HL-60 (cell line): ENCODE measurements around the gene TMEM63C.
A peak's percentile ranks its signal among the peaks of the same experiment; 100 is the strongest.

Source experiments
- DNase-seq, 2 experiments: peaks; one replicate each; pipeline ENCODE4 v3.0.0-alpha.2; 2010 to 2020; ENCODE audit warnings: low read depth in 1 of 2, low spot score in 1 of 2
- H3K27ac ChIP-seq: fragments of 250-450 bp; sonication (Bioruptor Pico); replicated peaks from 2 replicates; pipeline ENCODE4 v1.5.1; 2020; ENCODE audit warnings: mild to moderate bottlenecking, moderate library complexity
- H3K27me3 ChIP-seq: fragments of 250-450 bp; sonication (Bioruptor Pico); 2 replicates; pipeline ENCODE4 v1.5.1; 2021; ENCODE audit warnings: mild to moderate bottlenecking, moderate library complexity; ENCODE audit not compliant: insufficient read depth, poor library complexity, severe bottlenecking
- H3K4me3 ChIP-seq: replicated peaks from 2 replicates; pipeline ENCODE4 v1.5.1; 2011; ENCODE audit warnings: mild to moderate bottlenecking, control low read depth, low read length; ENCODE audit not compliant: insufficient read depth
- CTCF ChIP-seq: IDR thresholded peaks from one replicate; pipeline ENCODE4 v1.5.1; 2011; ENCODE audit warnings: low read length, control low read depth, inconsistent platforms; ENCODE audit not compliant: insufficient read depth
- GABPA ChIP-seq: IDR thresholded peaks from 2 replicates; pipeline ENCODE4 v1.6.1; 2012; ENCODE audit warnings: low read depth
- POLR2AphosphoS5 ChIP-seq: IDR thresholded peaks from 2 replicates; pipeline ENCODE4 v1.6.1; 2012; ENCODE audit warnings: low read depth
- SPI1 ChIP-seq: IDR thresholded peaks from 2 replicates; pipeline ENCODE4 v1.6.1; 2012; ENCODE audit warnings: low read depth, mild to moderate bottlenecking, borderline replicate concordance
- TF ChIP-seq, protein P1 (sequence below): IDR thresholded peaks from 2 replicates; pipeline ENCODE4 v1.6.1; 2012; ENCODE audit warnings: low read depth; ENCODE audit not compliant: insufficient replicate concordance

The TMEM63C gene

GRCh38 chr14:77272261-77272660 lies 90.7 kb downstream of the TMEM63C start:
- no peak for DNase-seq
- TF ChIP-seq, protein P1, sequence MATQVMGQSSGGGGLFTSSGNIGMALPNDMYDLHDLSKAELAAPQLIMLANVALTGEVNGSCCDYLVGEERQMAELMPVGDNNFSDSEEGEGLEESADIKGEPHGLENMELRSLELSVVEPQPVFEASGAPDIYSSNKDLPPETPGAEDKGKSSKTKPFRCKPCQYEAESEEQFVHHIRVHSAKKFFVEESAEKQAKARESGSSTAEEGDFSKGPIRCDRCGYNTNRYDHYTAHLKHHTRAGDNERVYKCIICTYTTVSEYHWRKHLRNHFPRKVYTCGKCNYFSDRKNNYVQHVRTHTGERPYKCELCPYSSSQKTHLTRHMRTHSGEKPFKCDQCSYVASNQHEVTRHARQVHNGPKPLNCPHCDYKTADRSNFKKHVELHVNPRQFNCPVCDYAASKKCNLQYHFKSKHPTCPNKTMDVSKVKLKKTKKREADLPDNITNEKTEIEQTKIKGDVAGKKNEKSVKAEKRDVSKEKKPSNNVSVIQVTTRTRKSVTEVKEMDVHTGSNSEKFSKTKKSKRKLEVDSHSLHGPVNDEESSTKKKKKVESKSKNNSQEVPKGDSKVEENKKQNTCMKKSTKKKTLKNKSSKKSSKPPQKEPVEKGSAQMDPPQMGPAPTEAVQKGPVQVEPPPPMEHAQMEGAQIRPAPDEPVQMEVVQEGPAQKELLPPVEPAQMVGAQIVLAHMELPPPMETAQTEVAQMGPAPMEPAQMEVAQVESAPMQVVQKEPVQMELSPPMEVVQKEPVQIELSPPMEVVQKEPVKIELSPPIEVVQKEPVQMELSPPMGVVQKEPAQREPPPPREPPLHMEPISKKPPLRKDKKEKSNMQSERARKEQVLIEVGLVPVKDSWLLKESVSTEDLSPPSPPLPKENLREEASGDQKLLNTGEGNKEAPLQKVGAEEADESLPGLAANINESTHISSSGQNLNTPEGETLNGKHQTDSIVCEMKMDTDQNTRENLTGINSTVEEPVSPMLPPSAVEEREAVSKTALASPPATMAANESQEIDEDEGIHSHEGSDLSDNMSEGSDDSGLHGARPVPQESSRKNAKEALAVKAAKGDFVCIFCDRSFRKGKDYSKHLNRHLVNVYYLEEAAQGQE = no peak
- TF ChIP-seq POLR2AphosphoS5 (no peak), GABPA (no peak), CTCF (no peak), SPI1 (no peak)
- Histone ChIP-seq H3K4me3 (no peak overlapping the region), H3K27ac (no peak overlapping the region), H3K27me3 (peaks cover 6% of the 10 kb centered on the region)

DNA sequence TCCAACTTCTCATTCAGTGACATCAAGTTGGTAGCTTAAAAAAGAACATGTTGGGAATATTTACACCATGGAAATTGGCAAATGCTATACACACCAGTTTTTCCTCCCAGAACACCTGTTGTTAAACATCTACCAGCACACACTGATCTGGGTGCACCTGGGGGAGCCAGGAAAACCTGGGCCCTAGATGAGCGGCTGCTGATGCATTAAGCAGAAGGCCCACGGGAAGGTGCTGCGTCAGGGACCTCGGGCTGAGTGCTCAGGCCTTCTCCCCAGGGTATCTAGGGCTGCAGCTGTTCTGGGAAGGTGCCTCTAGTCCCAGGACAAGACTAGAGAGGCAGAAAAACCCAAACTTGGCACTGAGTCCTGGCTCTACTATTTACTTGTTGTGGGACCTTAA lies 92.2 kb downstream of the TMEM63C start:
- H3K27ac ChIP-seq = no peak overlapping the region
- peaks cover 6% of the 10 kb centered on the region for H3K27me3 ChIP-seq
- H3K4me3 ChIP-seq = no peak overlapping the region
- DNase-seq = no peak
- no peak for TF ChIP-seq GABPA

DNA sequence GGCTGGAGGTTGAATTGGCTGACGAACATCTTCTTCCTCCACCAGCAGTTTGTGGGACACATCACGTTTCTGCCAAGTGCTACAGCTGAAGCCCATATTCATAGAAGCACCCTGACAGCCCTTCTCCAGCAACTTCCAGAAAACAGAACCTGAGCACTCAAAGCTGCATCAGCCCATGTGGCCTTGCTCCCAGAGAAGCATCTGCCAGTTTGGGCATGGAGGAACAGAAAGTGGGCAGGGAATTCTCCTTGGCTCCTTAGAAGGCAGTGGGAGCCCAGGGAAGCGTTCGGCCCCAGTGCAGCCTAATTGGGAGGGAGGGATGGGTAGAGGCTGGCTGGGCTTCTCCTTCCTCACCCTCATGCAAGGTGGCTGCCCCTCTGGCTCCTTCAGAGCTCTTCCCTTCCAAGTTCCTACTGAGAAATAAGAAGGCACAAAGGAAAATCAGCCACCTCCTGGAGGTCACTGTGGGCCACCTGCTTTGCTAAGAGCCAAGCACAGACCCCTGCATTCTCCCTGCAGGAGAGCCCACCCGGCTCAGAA lies 93.5 kb downstream of the TMEM63C start:
- no peak for TF ChIP-seq GABPA
- TF ChIP-seq SPI1 = no peak
- no peak for TF ChIP-seq POLR2AphosphoS5
- Histone ChIP-seq H3K27ac (no peak overlapping the region), H3K27me3 (peaks cover 6% of the 10 kb centered on the region), H3K4me3 (no peak overlapping the region)
- DNase-seq = no peak

- Histone ChIP-seq H3K27ac (no peak overlapping the region), H3K27me3 (peaks cover 3% of the 10 kb centered on the region), H3K4me3 (no peak overlapping the region)
- DNase-seq = peak; percentile 7 to 48
- TF ChIP-seq GABPA = no peak
- TF ChIP-seq SPI1 = no peak
- TF ChIP-seq, protein P1 = no peak
- no peak for TF ChIP-seq POLR2AphosphoS5
- TF ChIP-seq CTCF = no peak
Observed at GRCh38 chr14:77275601-77276017, 94.0 kb downstream of the TMEM63C start.

GRCh38 chr14:77276295-77276935 lies 94.8 kb downstream of the TMEM63C start:
- no peak for DNase-seq
- no peak overlapping the region for H3K27ac ChIP-seq
- TF ChIP-seq GABPA (no peak), POLR2AphosphoS5 (no peak), CTCF (no peak), SPI1 (no peak)
- TF ChIP-seq, protein P1 = no peak
- no peaks in the 10 kb centered on the region for H3K27me3 ChIP-seq
- H3K4me3 ChIP-seq = no peak overlapping the region
